ENCODE results near the gene NRP1.
"Not testable (repeated sequence)": the region's sequence is repeated elsewhere in the genome, so short reads cannot be mapped to it uniquely, and the experiment has no call there.

The NRP1 gene

DNA sequence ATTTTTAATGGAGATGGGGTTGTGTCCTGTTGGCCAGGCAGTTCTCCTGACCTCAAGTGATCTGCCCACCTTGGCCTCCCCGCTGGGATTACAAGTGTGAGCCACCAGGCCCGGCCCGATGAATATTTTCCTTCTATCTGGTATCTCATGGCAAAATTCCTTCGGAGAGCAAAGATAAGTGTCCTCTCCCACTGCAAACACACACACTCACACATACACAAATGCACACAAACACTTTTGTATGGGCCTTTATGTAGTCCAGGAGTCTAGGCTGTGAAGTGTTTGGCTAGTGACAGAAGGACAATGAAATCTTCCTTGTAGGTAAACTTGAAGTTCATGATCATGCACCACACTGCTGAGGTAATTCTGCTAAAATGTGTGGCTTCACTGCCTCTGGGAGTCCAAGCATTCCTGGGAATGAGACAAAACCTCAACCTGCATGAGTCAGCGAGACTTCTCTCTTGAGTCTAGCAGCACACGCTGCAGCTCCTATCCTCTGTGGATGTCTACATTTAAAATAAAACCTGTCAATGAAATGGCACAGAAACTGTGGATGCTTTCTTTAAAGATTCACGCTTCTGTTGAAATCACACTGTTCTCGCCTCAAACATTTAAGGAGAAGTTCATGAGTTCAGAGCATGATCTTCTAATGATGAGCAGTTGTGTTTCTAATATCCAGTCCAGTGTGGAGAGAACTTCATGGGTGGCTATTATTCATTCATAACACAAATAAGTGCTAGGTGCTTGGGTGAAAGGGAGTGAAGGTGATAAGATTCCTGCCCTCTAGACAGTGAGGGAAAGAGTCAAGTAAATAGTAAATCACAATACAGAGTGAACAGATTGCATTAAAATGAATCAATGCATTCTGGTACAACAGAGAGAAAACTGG lies 96.5 kb downstream of the NRP1 start:
- no peak for DNase-seq (ENCODE audit: low read depth in 2 of 2)

DNA sequence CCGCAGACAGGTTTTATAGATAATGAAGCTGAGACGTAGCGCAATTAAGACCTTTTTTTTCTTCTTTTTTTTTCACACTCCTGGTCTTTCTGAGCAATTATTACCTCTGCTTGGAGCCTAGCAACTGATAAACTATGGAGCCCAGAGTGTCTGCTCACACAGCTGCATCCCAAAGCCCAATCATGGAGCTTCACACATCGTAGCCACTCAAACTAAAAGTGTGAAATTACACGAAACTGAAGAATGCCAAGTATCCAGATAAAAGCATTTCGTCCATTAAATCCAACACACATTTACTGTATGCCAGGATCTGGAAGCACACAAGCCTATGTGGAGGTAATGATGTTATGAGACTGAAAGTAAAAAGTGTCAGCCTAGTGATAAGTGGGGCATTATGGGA lies 97.6 kb downstream of the NRP1 start:
- DNase-seq (ENCODE audit: low read depth in 2 of 2) = no peak

DNA sequence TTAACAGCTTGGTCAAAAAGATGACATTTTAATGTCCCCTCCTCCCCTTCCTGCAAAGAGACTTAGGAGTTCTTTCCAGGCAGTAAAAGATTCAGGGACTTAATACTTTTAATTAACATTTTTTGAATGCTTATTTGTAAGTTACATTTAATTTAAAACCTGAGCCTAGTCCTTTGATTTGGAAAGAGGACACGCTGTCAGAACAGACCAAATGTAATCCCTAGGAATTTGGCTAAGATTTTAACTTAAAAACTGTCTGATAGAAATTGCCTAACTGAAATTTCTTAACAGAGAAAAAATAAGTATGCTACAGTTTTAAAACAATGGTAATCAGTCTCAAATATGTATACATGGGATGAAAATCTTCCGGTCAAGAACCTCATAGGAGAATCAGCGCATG lies 98.5 kb downstream of the NRP1 start:
- DNase-seq (ENCODE audit: low read depth in 2 of 2) = no peak

DNA sequence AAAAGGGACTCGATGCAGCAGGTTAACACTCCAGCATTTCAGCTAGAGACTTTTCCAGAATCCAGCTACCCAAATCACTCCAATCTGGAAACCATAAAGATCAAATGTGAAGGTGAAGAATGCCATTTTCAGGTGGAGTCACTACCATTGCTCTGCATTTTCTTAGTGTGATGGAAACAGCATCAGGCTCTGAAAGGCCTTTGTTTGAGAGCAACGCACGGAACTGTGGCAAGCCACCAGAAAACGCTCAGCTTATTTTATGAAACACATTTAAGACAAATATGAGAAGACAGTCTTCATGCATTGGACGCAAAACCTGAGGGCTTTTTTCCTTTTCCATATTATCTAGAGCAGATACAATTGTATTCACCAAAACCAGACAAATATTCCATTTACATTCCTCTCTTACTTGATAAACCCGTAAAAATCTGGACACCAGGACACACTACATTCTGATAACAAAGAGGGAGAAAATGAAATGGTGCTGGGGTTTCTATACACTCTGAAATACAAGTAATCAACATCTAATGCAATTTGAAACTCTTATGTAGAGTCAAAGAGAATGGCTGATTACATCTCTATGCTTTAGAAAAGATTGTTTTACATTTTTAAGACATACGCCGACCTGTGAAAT lies 99.1 kb downstream of the NRP1 start:
- no peak for DNase-seq (ENCODE audit: low read depth in 2 of 2)

DNA sequence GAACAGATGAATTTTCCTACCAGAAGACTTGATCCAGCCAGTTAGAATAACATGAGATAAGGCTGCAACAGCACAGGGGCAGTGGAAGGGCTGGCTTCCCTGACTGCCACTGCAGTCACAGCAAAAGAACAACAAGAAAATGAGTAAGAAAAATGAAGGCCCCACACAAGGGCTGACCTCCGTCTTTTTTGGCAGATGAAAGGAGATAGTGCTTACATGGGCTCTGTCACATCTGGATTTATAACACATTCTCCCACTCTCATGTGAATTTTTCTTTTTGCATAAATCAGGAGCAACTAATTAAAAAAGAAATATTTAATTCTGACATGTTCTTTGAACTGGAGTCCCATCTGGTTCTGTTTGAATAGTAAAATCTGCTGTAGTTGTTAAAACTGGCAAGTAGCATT lies 99.6 kb downstream of the NRP1 start:
- no peak for DNase-seq (ENCODE audit: low read depth in 2 of 2)

DNA sequence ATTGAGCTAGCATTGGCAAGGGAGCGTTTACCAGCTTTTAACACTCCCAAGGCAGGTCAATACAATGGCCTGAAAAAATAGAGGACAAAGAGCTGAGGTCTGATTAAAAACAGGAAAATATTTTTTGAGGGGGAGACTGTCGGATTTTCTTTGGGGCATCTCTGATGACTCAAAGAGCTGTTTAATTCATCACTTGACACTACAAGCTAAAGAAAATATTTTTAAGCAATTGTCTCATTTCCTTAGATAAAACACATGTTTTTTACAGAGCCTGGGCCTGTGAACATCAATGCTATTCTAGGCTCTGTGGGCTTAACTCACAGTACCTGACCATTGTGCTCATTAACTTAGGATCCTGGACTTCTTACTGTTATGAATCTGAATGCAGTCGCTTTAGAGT lies 100.8 kb downstream of the NRP1 start:
- no peak for DNase-seq (ENCODE audit: low read depth in 2 of 2)

DNA sequence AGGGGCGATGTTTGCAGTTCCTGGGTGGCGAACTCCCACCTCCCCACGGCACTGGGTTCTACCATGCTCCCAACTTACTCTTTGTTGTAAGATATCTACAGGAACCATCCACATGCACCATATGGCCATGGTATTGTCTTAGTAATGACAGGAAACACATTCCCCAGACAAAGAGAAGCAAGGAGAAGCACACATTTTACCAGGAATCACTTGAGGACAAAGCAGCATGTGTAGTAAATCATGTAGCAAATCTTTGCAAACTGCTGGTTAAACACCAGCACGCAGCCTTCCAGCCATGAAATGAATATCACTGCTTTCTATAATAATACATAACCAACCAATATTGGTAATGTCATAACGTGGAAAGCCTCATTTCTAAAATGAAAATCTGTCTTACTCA lies 101.2 kb downstream of the NRP1 start:
- no peak for DNase-seq (ENCODE audit: low read depth in 2 of 2)

DNA sequence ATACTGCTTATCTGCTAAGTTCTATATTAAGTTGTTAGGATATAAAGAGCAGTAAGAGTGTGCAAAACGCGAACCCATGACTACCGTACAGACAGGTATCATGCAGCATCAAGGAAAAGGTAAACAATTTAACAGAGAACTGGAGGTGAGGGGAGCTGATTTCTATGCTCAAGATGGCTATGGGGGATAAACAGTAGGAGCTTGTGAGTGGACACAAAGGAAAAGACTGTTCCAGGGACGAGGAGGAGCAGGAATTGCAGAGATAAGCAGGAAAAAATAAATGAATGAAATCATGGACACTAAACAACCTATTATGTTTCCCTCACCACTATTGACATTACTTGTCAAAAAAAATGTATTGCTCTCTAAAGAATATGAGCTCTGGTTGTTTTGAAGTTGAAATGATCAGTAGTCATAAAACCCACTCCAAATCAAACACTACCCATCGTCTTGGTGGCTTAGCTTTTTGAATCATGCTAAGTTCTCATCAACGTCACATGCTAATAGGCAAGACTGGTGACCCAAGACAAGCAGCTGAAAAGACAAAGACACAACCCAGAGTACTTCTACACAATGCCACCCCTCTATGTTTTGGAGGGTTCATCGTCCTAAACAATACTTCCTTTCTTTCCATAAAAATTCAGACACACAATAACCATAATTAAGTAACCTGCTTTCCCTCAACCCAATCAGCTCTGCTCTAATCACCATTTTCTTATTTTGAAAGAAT lies 102.7 kb downstream of the NRP1 start:
- DNase-seq (ENCODE audit: low read depth in 2 of 2) = no peak

DNA sequence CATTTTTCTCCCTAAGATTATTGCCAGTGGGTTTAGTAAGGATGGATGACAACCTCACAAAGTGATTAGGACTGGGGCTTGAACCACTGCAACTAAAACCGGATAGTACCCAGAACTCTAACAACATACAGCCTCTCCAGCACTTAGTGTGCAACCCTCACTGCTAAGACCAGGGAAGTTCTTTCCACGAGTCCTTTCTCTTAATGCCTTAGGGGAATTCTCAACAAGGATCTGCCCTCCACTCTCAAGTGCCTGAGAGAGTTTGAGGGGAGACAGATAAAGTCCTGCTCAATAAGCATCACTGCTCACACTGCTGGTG lies 104.6 kb downstream of the NRP1 start:
- no peak for DNase-seq (ENCODE audit: low read depth in 2 of 2)

DNA sequence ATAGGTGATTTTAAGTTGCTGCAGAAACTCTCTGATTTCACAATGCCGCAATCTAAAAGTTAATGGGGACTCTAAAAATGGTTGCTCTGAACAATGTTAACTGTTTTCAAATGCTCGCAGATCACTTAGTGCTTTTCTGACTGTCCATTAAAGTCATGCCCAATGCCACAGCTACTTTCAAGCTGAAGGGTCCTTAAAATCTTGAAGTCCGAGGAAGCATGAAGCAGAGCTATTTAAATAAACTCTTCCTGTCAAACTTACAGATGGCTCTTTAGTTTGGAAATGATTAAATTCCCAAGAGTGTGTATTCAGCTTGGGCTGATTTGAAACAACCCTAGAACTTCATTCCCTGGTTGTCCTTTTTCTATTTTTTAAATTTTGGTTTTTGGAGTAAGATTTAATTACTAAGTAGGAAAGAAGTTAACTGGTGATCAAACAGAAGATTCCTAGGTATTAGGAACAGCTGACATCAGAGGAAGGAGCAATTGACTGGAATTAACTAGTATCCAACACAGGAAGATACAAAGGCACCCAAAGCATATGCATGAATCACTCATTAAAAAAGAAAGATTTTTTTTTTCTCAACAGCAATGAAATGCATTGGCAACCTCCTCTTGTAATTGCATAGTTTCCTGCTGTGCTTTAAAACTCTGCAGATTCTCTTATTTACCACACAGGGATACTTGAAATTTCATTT lies 105.1 kb downstream of the NRP1 start:
- no peak for DNase-seq (ENCODE audit: low read depth in 2 of 2)

DNA sequence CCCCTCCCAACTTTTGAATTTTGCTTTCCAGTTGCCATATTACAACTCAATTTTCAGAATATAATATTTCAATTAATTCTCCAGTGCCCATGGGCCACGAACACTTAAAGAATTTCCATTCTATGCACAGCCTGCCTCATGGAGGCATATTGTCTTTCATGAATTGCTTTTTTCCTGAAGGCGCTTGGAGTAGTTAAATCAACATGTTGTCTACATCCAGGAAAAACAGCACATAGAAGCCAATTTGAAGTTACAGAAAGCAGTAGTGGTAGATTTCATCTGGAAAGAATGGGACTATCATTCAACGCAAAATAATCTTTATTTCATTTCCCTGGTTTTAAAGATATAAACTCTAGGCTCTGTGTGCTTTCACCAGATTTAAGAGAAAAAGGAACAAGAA lies 106.0 kb downstream of the NRP1 start:
- no peak for DNase-seq (ENCODE audit: low read depth in 2 of 2)

DNA sequence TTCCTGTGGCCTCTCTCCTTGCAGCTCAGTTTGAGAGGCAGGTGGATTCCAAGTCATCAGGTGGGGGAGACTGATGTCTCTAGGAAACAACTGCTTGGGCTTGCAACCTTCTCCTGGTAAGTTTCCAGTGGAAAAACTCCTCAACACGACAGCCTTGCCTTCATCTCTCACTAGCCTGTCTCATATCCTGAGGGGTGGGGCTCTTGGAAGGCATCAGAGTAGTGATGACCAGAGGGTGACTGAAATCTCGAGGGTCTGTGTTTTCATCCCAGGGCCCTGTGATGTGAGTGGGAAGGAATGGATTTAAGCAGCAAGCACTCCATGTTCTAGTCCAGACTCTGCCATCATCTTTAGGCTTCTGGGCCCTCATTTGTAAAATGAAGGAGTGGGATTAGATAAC lies 107.0 kb downstream of the NRP1 start:
- DNase-seq (ENCODE audit: low read depth in 2 of 2) = no peak

DNA sequence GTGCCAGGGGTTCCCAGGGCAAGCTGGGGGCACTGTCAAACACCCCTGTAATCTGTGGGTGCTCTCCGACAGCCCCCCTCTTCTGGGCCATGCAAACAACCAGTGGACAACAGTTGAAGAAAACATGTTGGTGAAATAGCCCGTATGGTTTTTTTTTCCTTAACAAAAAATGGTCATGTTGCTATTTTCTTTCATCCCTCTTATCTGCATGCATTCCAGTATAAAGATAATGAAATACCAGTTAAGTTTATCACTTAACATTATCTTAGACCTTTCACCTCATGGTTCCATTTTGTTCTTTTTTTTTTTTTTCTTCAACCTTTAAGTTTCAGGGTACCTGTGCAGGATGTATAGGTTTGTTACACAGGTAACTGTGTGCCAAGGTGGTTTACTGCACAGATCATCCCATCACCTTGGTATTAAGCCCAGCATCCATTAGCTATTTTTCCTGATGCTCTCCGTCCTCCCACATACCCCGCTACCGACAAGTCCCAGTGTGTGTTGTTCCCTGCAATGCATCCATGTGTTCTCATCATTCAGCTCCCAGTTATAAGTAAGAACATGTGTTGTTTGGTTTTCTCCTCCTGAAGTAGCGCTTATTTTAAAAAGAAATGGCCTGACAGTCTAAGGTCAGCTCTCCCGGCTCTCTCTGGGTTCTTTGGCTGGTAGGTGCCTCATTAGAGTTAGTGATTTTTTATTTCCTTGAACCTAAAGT lies 110.1 kb downstream of the NRP1 start:
- DNase-seq (ENCODE audit: low read depth in 2 of 2) = no peak

DNA sequence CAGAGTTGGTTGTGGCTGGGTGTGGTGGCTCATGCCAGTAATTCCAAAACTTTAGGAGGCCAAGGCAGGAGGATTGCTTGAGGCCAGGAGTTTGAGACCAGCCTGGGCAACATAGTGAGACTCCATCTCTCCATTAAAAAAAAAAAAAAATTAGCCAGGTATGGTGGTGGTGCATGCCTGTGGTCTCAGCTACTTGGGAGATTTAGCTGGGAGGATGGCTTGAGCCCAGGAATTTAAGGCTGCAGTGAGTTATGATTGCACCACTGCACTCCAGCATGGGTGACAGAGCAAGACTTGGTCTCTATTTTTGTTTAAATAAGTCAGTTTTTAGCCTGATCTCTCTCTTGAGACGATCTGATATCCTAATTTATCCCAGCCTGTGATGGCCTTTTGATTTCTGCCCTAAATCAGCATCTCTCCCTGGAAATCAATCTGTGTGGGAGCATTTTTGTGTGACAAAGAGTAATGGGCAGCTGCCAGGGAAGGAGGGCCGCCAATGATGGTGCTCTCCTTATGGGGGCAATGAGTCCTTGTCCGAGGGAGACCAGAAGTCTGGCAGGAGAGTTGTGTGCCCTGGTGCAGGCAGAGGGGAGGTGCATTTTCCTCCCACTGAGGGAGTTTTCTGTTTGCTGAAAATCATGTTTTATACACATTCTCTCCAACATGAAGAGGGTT lies 111.0 kb downstream of the NRP1 start:
- no peak for DNase-seq (ENCODE audit: low read depth in 2 of 2)

DNA sequence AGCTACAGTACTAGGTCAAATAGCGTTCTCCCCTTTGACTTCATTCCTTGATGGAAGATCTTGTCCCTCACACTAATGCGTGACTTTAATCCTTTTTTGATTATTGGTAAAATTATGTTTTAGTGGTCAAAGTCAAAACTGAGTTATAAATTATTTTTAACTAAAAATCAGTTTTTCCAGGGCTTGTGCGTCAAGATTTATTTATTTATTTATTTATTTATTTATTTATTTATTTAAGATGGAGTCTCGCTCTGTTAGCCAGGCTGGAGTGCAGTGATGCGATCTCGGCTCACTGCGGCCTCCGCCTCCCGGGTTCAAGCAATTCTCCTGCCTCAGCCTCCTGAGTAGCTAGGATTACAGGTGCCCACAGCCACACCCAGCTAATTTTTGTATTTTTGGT lies 112.2 kb downstream of the NRP1 start:
- not testable (repeated sequence) for DNase-seq (ENCODE audit: low read depth in 2 of 2)

DNA sequence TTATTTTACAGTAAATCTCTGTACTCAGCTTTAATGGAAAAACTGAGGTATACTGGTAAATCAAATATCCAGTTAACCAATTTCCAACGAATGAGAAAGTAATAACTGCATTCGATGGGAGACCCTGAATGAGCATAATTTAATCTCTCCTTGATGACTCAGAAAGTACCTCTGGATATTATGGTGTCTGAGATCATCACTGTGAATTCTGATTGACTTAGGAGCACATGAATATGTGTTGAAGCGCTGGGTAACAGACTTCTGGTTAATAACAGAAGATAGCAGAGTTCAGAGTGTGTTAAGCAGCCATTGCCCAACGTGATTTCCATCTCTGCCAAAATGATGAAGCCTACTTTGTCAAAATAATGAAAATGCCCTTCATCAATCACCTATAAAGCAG lies 116.6 kb downstream of the NRP1 start:
- no peak for DNase-seq (ENCODE audit: low read depth in 2 of 2)

DNA sequence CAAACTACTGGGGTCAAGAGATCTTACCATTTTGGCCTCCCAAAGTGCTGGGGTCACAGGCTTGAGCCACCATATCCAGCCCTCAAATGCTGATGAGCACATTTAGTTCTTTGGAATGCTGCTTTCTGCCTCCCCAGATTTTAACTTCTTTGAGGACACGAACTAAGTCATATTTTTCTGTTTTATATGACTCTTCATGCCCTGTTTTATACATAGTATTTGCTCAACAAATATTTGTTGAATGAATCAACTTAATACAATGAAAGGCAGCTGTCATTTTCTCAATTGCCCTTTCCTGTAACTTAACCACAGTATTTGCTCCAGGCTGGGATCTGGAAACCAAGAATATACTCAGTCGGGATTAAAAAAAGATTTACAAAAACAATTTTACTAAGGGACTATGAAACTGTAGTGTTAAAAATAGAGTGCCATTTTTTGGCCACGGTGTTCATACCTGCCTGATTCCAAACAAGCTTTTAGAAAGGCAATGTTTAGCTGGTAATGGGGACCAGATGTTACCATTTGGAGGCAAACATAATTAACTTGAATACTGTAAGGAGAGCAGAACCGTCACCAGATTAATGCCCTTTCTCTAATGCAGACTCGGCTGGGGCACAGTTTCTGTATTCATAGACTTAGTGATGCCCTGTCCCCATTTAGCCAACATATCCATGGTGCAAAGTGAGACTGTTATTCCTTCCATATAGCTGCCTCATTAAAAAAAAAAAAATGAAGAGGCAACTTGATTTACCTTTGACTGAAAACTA lies 117.6 kb downstream of the NRP1 start:
- DNase-seq (ENCODE audit: low read depth in 2 of 2) = no peak

DNA sequence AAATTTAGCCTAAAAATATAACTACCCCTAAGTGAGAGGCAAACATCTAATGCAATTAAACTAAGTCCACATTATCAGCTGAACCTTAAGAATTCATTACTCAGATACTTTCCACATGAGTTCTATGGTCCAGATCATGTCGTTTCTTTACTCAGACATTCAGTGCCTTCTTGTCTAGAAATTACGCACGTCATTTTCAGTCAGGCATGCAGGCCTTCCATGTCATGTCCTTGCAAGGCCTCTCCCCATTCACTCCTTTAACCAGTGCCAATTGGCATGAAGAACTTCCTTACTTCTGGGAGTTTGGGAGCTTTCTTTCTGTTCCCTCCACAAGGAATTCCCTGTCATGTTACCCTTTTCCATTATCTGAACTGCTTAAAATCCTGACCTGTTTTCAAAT lies 118.8 kb downstream of the NRP1 start:
- no peak for DNase-seq (ENCODE audit: low read depth in 2 of 2)

DNA sequence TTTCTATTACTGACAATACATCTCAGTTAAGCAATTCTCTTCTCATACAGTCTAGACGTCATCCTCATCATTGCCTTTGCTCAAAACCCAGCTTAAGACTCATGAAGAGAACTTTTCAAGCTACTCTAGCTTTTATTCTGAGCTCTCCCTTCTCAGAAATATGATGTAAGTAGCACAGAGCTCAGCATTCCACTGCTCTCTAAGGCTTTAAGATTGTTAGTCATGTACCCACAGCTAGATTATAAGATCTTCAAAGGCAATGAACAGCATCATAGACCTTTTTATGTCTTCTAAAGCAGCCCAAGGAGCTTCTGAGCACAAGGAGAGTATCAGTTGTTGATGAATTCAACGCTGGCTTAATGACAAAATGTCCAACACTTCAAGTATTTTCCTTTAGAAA lies 119.3 kb downstream of the NRP1 start:
- DNase-seq (ENCODE audit: low read depth in 2 of 2) = no peak

DNA sequence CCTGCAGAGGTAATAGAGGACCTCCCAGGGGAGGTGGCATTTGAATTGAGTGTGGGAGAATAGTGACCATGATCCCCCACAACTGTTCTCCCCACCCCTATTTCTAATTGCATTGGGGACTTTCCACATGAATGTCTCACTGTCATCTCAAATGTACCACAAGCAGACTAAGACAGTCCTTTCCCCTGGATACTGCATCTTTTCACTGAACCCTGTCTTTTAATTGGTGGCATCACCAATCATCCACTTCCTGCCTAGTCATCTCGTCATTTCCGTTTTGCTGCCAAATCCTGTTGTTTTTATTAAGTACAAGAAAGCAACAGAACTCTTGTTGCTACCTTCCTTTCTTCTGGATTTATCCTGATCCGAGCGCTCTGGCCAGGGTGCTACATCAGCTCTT lies 120.3 kb downstream of the NRP1 start:
- no peak for DNase-seq (ENCODE audit: low read depth in 2 of 2)
